HUES48 (cell line): ENCODE data around the gene MAGOH.

Experiments
- H3K27ac ChIP-seq: one replicate; pipeline ENCODE4 v1.7.0; 2013; ENCODE audit warnings: low read depth, low read length, inconsistent platforms
- H3K27me3 ChIP-seq: 2 replicates; pipeline ENCODE4 v1.6.1; 2013; ENCODE audit warnings: mild to moderate bottlenecking, low read length; ENCODE audit not compliant: control insufficient read depth, insufficient read depth
- H3K36me3 ChIP-seq: 2 replicates; pipeline ENCODE4 v1.6.1; 2013; ENCODE audit warnings: low read length; ENCODE audit not compliant: control insufficient read depth, insufficient read depth
- H3K4me1 ChIP-seq: 2 replicates; pipeline ENCODE4 v1.6.1; 2013; ENCODE audit warnings: mild to moderate bottlenecking, low read length; ENCODE audit not compliant: control insufficient read depth, insufficient read depth
- H3K4me3 ChIP-seq: 2 replicates; pipeline ENCODE4 v1.5.1; 2013; ENCODE audit warnings: mild to moderate bottlenecking, low read depth, low read length
- H3K9ac ChIP-seq: 2 replicates; pipeline ENCODE4 v1.6.1; 2013; ENCODE audit warnings: mild to moderate bottlenecking, low read depth, low read length, moderate library complexity
- H3K9me3 ChIP-seq: 2 replicates; pipeline ENCODE4 v1.6.1; 2013; ENCODE audit warnings: low read length; ENCODE audit not compliant: control insufficient read depth, insufficient read depth

The MAGOH gene

GRCh38 chr1:53183095-53183990 is 55.0 kb downstream of the MAGOH start:
- no peaks in the 10 kb centered on the region for H3K36me3 ChIP-seq
- H3K9me3 ChIP-seq: no peaks in the 10 kb centered on the region
- peaks cover 3% of the 10 kb centered on the region; the same call in 1 of the 2 replicates for H3K27me3 ChIP-seq
- H3K27ac ChIP-seq: no peak overlapping the region
- H3K4me3 ChIP-seq: no peak overlapping the region
- 0 out of 2 replicates have a peak, but pooled peaks cover 4% of the 10 kb centered on the region for H3K4me1 ChIP-seq
- no peak overlapping the region for H3K9ac ChIP-seq

GRCh38 chr1:53182716-53183094 is 55.6 kb downstream of the MAGOH start:
- Histone ChIP-seq H3K27me3 (peaks cover 3% of the 10 kb centered on the region; the same call in 1 of the 2 replicates), H3K4me3 (no peak overlapping the region), H3K9ac (no peak overlapping the region), H3K9me3 (no peaks in the 10 kb centered on the region), H3K36me3 (no peaks in the 10 kb centered on the region), H3K4me1 (0 out of 2 replicates have a peak, but pooled peaks cover 3% of the 10 kb centered on the region), H3K27ac (no peak overlapping the region)

- no peaks in the 10 kb centered on the region for H3K9me3 ChIP-seq
- H3K4me3 ChIP-seq: no peak overlapping the region
- H3K4me1 ChIP-seq: no peaks in the 10 kb centered on the region
- H3K9ac ChIP-seq: no peak overlapping the region
- H3K27ac ChIP-seq: no peak overlapping the region
- H3K36me3 ChIP-seq: no peaks in the 10 kb centered on the region
- H3K27me3 ChIP-seq: peaks cover 3% of the 10 kb centered on the region; the same call in 1 of the 2 replicates
Observed at GRCh38 chr1:53182111-53182593, 56.2 kb downstream of the MAGOH start.

- H3K27me3 ChIP-seq: peaks cover 3% of the 10 kb centered on the region; the same call in 1 of the 2 replicates
- no peak overlapping the region for H3K4me3 ChIP-seq
- no peak overlapping the region for H3K27ac ChIP-seq
- no peaks in the 10 kb centered on the region for H3K9me3 ChIP-seq
- H3K36me3 ChIP-seq: no peaks in the 10 kb centered on the region
- H3K9ac ChIP-seq: no peak overlapping the region
- no peaks in the 10 kb centered on the region for H3K4me1 ChIP-seq
Observed at GRCh38 chr1:53180951-53181350, 57.4 kb downstream of the MAGOH start.

- Histone ChIP-seq H3K9ac (no peak overlapping the region), H3K27ac (no peak overlapping the region), H3K27me3 (peaks cover 3% of the 10 kb centered on the region; the same call in 1 of the 2 replicates), H3K4me1 (no peaks in the 10 kb centered on the region; the same call in 1 of the 2 replicates), H3K9me3 (no peaks in the 10 kb centered on the region), H3K36me3 (no peaks in the 10 kb centered on the region), H3K4me3 (no peak overlapping the region)
Observed at GRCh38 chr1:53180226-53180625, 58.1 kb downstream of the MAGOH start.
